ENCODE results near the gene PLRG1. TPM values are rescaled to one million over a fixed set of nuclear protein-coding genes. Genes with fewer than 3 reads are reported as not detected.

PLRG1 gene
- polyA plus RNA-seq, 2 donors, result 28.9 to 56.0 TPM

DNA sequence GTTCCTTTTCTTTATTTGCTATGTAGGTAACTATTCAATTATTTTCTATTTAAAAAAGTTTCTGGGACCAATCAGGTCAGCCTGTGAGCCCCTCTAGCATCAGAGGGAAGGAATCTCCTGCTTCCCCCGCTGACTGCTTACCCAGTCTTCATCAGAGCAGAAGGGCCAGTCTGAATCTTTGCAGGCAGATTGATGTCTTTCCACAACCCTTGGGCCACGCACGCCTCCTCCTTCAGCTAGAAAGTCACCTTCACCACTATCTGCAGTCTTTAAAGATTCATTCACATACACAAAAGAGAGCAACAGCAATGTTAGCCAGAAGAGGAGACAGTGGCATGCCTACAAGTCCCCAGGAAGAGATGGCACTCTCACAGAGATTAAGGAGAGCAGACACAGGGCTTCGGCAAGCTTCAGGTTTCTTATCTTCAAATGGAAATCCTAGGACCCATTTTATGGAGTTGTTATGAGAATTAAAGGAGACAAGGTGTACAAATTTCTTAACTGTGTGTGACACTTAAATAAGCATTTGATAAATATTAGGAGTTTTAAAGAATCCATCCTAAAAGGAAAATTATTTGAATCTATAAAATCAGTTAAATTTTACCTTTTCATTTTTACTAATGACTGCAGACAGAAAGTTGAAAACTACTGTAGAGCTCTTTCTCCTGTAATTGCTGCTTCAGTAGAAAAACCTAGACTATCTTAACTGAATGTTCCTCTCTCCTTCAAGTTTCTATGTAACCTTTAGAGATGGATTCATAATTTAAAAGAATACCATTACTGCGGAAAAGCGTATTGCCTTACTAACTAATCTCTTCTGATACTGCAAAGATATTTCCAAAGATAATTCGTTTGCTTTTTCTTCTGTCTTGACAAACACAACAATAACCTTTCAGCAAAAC, 39.3 kb upstream of the PLRG1 start:
- no peaks in the 10 kb centered on the region for H3K36me3 ChIP-seq (ENCODE audit: control insufficient read depth in 2 of 2, insufficient read depth in 2 of 2, low read length in 1 of 2)
- WGBS, 2 donors, result 64 to 71% methylated on average over 7 of the region's 7 CpGs
- H3K4me3 ChIP-seq (ENCODE audit: low read depth in 1 of 2, low read length in 2 of 2), result no peak overlapping the region
- no peak overlapping the region for H3K27ac ChIP-seq (ENCODE audit: low read depth in 2 of 2, low read length in 1 of 2)
- H3K27me3 ChIP-seq (ENCODE audit: control insufficient read depth in 1 of 2, insufficient read depth in 2 of 2, low read length in 2 of 2), result peaks cover 2 to 3% of the 10 kb centered on the region in 2 donors
- no peaks in the 10 kb centered on the region for H3K9me3 ChIP-seq (ENCODE audit: control insufficient read depth in 2 of 2, insufficient read depth in 1 of 2, low read depth in 1 of 2, low read length in 1 of 2)
- no peaks in the 10 kb centered on the region for H3K4me1 ChIP-seq (ENCODE audit: control insufficient read depth in 2 of 2, insufficient read depth in 2 of 2, low read length in 1 of 2)

DNA sequence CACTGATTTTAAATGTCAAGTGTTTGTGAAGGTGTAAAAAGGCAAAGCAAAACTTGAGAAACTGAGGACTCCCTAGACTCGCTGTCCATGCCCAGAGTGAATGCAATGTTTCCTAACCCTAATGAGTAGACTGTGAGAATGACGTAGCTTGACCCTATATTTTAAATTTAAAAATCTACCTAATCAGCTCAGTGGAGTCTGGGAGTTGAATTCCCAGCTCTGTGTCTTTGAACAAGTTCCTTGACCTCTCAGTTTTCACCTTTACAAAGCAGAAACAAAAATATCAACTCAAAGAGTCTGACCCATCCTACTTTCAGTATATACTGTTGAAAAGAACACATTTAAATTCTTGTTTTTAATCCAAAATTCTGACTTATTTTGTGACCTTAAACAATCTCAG, 38.0 kb upstream of the PLRG1 start:
- Histone ChIP-seq H3K9me3 (ENCODE audit: control insufficient read depth in 2 of 2, insufficient read depth in 1 of 2, low read depth in 1 of 2, low read length in 1 of 2) (no peaks in the 10 kb centered on the region), H3K27me3 (ENCODE audit: control insufficient read depth in 1 of 2, insufficient read depth in 2 of 2, low read length in 2 of 2) (peaks cover 2 to 3% of the 10 kb centered on the region in 2 donors), H3K4me1 (ENCODE audit: control insufficient read depth in 2 of 2, insufficient read depth in 2 of 2, low read length in 1 of 2) (no peaks in the 10 kb centered on the region), H3K36me3 (ENCODE audit: control insufficient read depth in 2 of 2, insufficient read depth in 2 of 2, low read length in 1 of 2) (no peaks in the 10 kb centered on the region), H3K4me3 (ENCODE audit: low read depth in 1 of 2, low read length in 2 of 2) (no peak overlapping the region), H3K27ac (ENCODE audit: low read depth in 2 of 2, low read length in 1 of 2) (no peak overlapping the region)
- 87% methylated on average over 2 of the region's 2 CpGs for WGBS, 2 donors

DNA sequence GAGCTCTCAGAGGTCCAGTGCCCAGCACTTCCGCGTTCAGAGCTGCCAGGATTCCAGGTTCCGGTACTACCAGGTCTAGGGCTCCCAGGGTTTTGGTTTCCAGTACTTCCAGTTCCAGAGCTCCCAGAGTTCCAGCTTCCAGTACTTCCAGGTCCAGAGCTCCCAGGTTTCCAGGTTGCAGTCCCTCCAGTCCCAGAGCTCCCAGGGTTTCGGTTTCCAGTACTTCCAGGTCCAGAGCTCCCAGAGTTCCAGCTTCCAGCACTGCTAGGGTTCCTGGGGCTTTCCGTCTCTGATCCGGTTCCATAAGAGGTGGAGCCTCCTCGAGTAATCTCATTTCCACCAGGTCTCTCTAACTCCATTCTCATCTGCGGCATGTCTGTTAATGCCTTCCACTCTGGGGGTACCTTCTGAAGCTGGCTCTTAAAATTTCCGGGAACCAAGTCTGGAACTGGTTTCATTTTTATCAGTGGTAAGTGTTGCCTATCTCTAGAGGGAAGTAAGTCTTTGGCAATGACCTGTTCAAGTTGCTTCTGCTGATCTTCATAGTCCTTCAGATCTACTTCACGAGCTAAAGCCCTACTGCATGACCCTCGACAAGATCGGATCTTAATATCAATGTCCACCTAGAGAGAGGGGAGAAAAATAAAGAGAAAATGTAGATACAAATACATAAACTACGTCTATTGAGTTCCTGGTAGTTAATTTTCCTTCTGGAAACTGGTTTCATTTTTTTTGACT, 36.3 kb upstream of the PLRG1 start:
- WGBS, 2 donors, result 88% methylated on average over 13 of the region's 13 CpGs
- Histone ChIP-seq H3K4me1 (ENCODE audit: control insufficient read depth in 2 of 2, insufficient read depth in 2 of 2, low read length in 1 of 2) (no peaks in the 10 kb centered on the region), H3K4me3 (ENCODE audit: low read depth in 1 of 2, low read length in 2 of 2) (no peak overlapping the region), H3K36me3 (ENCODE audit: control insufficient read depth in 2 of 2, insufficient read depth in 2 of 2, low read length in 1 of 2) (no peaks in the 10 kb centered on the region), H3K27me3 (ENCODE audit: control insufficient read depth in 1 of 2, insufficient read depth in 2 of 2, low read length in 2 of 2) (peaks cover 2% of the 10 kb centered on the region in 2 donors), H3K9me3 (ENCODE audit: control insufficient read depth in 2 of 2, insufficient read depth in 1 of 2, low read depth in 1 of 2, low read length in 1 of 2) (no peaks in the 10 kb centered on the region), H3K27ac (ENCODE audit: low read depth in 2 of 2, low read length in 1 of 2) (no peak overlapping the region)

DNA sequence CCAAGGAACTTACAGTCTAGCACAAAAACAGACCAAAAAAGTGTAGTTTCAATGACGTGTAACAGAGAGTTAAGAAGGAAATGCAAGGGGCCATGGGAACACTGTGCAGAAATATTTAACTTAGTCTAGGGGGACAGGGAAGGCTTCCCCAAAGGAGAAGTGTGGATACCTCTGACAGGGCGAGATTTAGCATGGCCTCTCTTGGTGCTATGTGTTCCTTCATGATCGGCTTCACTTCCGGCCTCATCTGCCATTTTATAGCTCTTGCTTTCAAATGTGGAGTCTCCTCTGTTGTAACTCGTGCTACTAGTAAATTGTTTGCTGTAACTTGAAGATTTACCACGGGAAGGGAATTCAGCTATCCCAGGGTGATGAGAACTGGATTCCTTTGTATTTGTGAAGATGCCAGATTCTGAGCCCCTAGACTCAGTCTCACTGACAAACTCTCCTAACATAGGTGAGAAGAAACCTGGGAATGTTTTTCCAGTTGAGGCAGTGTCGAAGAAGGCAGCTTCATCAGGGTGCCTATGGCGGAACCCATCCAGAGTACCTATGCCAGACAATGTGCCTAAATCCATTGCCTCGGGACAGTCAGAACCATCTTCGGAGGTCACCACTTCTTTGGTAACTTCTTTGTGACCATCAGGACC, 35.3 kb upstream of the PLRG1 start:
- no peak overlapping the region for H3K27ac ChIP-seq (ENCODE audit: low read depth in 2 of 2, low read length in 1 of 2)
- 87 to 89% methylated on average over 10 of the region's 10 CpGs for WGBS, 2 donors
- H3K4me3 ChIP-seq (ENCODE audit: low read depth in 1 of 2, low read length in 2 of 2), result no peak overlapping the region
- no peaks in the 10 kb centered on the region for H3K36me3 ChIP-seq (ENCODE audit: control insufficient read depth in 2 of 2, insufficient read depth in 2 of 2, low read length in 1 of 2)
- peaks cover 0 to 2% of the 10 kb centered on the region in 2 donors for H3K27me3 ChIP-seq (ENCODE audit: control insufficient read depth in 1 of 2, insufficient read depth in 2 of 2, low read length in 2 of 2)
- no peaks in the 10 kb centered on the region for H3K9me3 ChIP-seq (ENCODE audit: control insufficient read depth in 2 of 2, insufficient read depth in 1 of 2, low read depth in 1 of 2, low read length in 1 of 2)
- no peaks in the 10 kb centered on the region for H3K4me1 ChIP-seq (ENCODE audit: control insufficient read depth in 2 of 2, insufficient read depth in 2 of 2, low read length in 1 of 2)

DNA sequence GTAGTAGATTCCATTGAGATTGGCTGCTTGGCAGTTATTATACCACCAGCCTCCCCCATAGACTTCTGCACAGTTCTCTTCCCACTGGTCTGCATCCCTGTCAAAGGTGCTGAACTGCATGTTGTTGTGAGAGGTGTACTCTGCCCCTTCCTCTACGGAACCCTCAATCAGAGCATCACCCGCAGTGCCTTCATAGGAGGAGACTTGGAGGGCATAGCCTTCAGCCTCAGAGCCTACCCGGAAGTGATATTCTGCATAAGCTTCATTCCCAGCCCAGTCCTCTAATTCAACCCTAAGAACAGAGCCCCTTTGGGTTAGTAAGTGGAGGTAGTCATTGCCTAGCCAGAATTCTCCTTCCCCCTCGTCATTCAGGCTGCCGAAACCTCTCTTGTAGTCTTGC, 34.1 kb upstream of the PLRG1 start:
- 86 to 90% methylated on average over 5 of the region's 5 CpGs for WGBS, 2 donors
- Histone ChIP-seq H3K27me3 (ENCODE audit: control insufficient read depth in 1 of 2, insufficient read depth in 2 of 2, low read length in 2 of 2) (peaks cover 0 to 2% of the 10 kb centered on the region in 2 donors), H3K4me1 (ENCODE audit: control insufficient read depth in 2 of 2, insufficient read depth in 2 of 2, low read length in 1 of 2) (no peaks in the 10 kb centered on the region), H3K4me3 (ENCODE audit: low read depth in 1 of 2, low read length in 2 of 2) (no peak overlapping the region), H3K27ac (ENCODE audit: low read depth in 2 of 2, low read length in 1 of 2) (no peak overlapping the region), H3K36me3 (ENCODE audit: control insufficient read depth in 2 of 2, insufficient read depth in 2 of 2, low read length in 1 of 2) (no peaks in the 10 kb centered on the region), H3K9me3 (ENCODE audit: control insufficient read depth in 2 of 2, insufficient read depth in 1 of 2, low read depth in 1 of 2, low read length in 1 of 2) (no peaks in the 10 kb centered on the region)

DNA sequence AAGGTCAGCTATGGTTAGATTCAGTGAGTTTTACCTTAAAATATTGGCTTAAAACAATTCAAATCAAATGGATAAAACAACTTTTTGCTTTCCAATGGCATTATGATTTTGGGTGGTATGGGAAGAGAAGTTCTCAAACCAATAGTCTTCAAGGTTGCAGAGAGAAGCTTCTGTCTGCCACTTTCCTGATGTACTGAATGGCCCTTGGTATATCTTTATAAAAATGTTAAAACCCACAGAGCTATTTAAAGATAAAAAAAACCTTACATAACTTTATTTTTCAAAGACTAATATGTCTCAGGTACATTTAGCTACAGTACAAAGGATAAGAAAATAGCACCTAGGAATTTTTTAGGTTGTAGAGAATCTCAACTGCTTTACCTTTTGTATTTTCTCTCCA, 33.5 kb upstream of the PLRG1 start:
- H3K36me3 ChIP-seq (ENCODE audit: control insufficient read depth in 2 of 2, insufficient read depth in 2 of 2, low read length in 1 of 2), result no peaks in the 10 kb centered on the region
- no peaks in the 10 kb centered on the region for H3K9me3 ChIP-seq (ENCODE audit: control insufficient read depth in 2 of 2, insufficient read depth in 1 of 2, low read depth in 1 of 2, low read length in 1 of 2)
- H3K4me3 ChIP-seq (ENCODE audit: low read depth in 1 of 2, low read length in 2 of 2), result no peak overlapping the region
- no peaks in the 10 kb centered on the region for H3K27me3 ChIP-seq (ENCODE audit: control insufficient read depth in 1 of 2, insufficient read depth in 2 of 2, low read length in 2 of 2)
- H3K27ac ChIP-seq (ENCODE audit: low read depth in 2 of 2, low read length in 1 of 2), result no peak overlapping the region
- no peaks in the 10 kb centered on the region for H3K4me1 ChIP-seq (ENCODE audit: control insufficient read depth in 2 of 2, insufficient read depth in 2 of 2, low read length in 1 of 2)

DNA sequence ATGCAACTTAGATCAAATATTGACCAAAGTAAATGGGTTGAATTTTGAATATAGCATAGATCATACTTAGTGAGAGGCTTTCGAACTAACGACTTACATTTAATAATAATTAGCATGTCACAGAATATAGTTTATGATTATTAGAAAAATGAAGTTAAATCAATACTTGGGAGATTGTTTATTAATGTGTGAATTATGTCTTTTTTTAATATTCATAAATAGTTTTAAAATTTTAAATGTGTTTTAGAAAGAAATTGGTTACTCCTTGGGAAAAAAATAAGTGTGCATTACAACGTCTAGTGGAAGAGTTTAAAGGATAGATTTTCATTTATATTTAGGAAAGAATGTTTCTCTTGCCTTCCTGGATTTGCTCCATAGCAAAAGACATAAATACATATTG, 33.0 kb upstream of the PLRG1 start:
- H3K4me3 ChIP-seq (ENCODE audit: low read depth in 1 of 2, low read length in 2 of 2), result no peak overlapping the region
- H3K9me3 ChIP-seq (ENCODE audit: control insufficient read depth in 2 of 2, insufficient read depth in 1 of 2, low read depth in 1 of 2, low read length in 1 of 2), result no peaks in the 10 kb centered on the region
- 87 to 88% methylated on average over 3 of the region's 3 CpGs for WGBS, 2 donors
- no peaks in the 10 kb centered on the region for H3K4me1 ChIP-seq (ENCODE audit: control insufficient read depth in 2 of 2, insufficient read depth in 2 of 2, low read length in 1 of 2)
- no peaks in the 10 kb centered on the region for H3K27me3 ChIP-seq (ENCODE audit: control insufficient read depth in 1 of 2, insufficient read depth in 2 of 2, low read length in 2 of 2)
- H3K27ac ChIP-seq (ENCODE audit: low read depth in 2 of 2, low read length in 1 of 2), result no peak overlapping the region
- H3K36me3 ChIP-seq (ENCODE audit: control insufficient read depth in 2 of 2, insufficient read depth in 2 of 2, low read length in 1 of 2), result no peaks in the 10 kb centered on the region

DNA sequence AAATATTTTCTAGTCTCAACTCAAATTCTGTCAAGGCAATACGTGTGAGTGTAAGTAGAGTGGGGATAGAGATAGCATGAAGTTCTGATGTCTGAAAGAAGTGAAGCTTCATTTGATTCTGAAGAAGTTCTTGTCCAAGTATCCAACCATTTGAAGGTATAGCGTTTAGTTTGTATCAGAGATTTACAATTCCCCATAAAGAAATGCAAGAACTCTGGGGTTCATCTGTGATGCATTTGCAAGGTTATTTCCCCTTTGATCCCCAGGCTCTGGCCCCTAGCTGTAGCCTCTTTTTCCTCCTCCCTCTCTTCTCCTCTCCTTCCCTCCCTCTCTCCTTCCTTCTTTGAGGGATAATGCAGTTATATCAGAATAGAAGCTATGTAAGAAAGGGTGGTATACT, 32.5 kb upstream of the PLRG1 start:
- Histone ChIP-seq H3K27ac (ENCODE audit: low read depth in 2 of 2, low read length in 1 of 2) (no peak overlapping the region), H3K4me3 (ENCODE audit: low read depth in 1 of 2, low read length in 2 of 2) (no peak overlapping the region), H3K36me3 (ENCODE audit: control insufficient read depth in 2 of 2, insufficient read depth in 2 of 2, low read length in 1 of 2) (no peaks in the 10 kb centered on the region), H3K27me3 (ENCODE audit: control insufficient read depth in 1 of 2, insufficient read depth in 2 of 2, low read length in 2 of 2) (no peaks in the 10 kb centered on the region), H3K9me3 (ENCODE audit: control insufficient read depth in 2 of 2, insufficient read depth in 1 of 2, low read depth in 1 of 2, low read length in 1 of 2) (no peaks in the 10 kb centered on the region), H3K4me1 (ENCODE audit: control insufficient read depth in 2 of 2, insufficient read depth in 2 of 2, low read length in 1 of 2) (no peaks in the 10 kb centered on the region)
- 47 to 72% methylated on average over 2 of the region's 2 CpGs for WGBS, 2 donors

DNA sequence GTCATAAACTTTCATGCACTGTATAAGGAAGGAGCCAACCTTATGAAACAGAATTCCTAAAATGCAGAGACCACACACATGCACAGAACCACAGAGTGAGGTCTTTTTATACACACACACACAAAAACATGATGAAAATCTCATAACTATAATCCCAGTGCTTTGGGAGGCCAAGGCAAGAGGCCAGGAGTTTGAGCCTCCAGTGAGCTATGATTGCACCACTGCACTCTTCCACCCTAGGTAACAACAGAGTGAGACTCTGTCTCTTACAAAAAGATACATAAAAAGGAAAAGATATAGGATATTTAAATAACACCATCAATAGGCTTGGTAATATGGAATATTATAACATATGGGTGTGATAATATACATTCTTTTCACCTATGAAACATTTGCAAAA, 29.7 kb upstream of the PLRG1 start:
- Histone ChIP-seq H3K4me1 (ENCODE audit: control insufficient read depth in 2 of 2, insufficient read depth in 2 of 2, low read length in 1 of 2) (no peaks in the 10 kb centered on the region), H3K36me3 (ENCODE audit: control insufficient read depth in 2 of 2, insufficient read depth in 2 of 2, low read length in 1 of 2) (no peaks in the 10 kb centered on the region), H3K27ac (ENCODE audit: low read depth in 2 of 2, low read length in 1 of 2) (no peak overlapping the region), H3K27me3 (ENCODE audit: control insufficient read depth in 1 of 2, insufficient read depth in 2 of 2, low read length in 2 of 2) (no peaks in the 10 kb centered on the region), H3K9me3 (ENCODE audit: control insufficient read depth in 2 of 2, insufficient read depth in 1 of 2, low read depth in 1 of 2, low read length in 1 of 2) (no peaks in the 10 kb centered on the region), H3K4me3 (ENCODE audit: low read depth in 1 of 2, low read length in 2 of 2) (no peak overlapping the region)

Measured in esophagus (tissue), 2 donors.